CD4-positive, alpha-beta T cell (primary cell): ENCODE measurements around the gene HPS6. TPM values are rescaled to one million over a fixed set of nuclear protein-coding genes. Genes with fewer than 3 reads are reported as not detected.
A peak's percentile ranks its signal among the peaks of the same experiment; 100 is the strongest.

Experiments used
- ATAC-seq: fragments of 200-7000 bp; cut with Tn5 transposase; one replicate; pipeline ENCODE4 v1.10.0; 2022; ENCODE audit warnings: mild to moderate bottlenecking; ENCODE audit not compliant: poor library complexity
- CTCF ChIA-PET: fragments of 350-600 bp; sonication (Branson Sonifier 250); formaldehyde crosslinking; loops from one replicate; lab custom pipeline; 2021; ENCODE audit warnings: antibody characterized with exemption, inconsistent platforms; lab: Charles Lee
- POLR2A ChIA-PET: fragments of 350-600 bp; sonication (Branson Sonifier 250); formaldehyde crosslinking; loops from one replicate; lab custom pipeline; 2021; ENCODE audit warnings: antibody characterized with exemption, inconsistent platforms; lab: Charles Lee
- DNase-seq, 14 experiments: peaks; one replicate each; pipeline ENCODE4 v3.0.0-alpha.2; 2013 to 2020; ENCODE audit warnings: mixed read lengths in 2 of 14
- H3K27ac ChIP-seq, 2 donors: one replicate each; pipeline versions ENCODE4 v1.5.1 to v1.7.0; 2013; ENCODE audit warnings: low read length in 2 of 2, low read depth in 1 of 2, mild to moderate bottlenecking in 1 of 2
- H3K27me3 ChIP-seq, 2 experiments: 1 replicate in 1 of 2; 2 replicates in 1 of 2; pipeline versions ENCODE4 v1.6.1 to v1.7.0; 2013; ENCODE audit warnings: low read length in 2 of 2, control low read depth in 1 of 2, mild to moderate bottlenecking in 1 of 2, moderate library complexity in 1 of 2; ENCODE audit not compliant: insufficient read depth in 2 of 2, control insufficient read depth in 1 of 2
- H3K36me3 ChIP-seq: one replicate; pipeline ENCODE4 v1.6.1; 2013; ENCODE audit warnings: low read length, control low read depth; ENCODE audit not compliant: insufficient read depth
- H3K4me1 ChIP-seq: one replicate; pipeline ENCODE4 v1.6.1; 2013; ENCODE audit warnings: low read length, control low read depth; ENCODE audit not compliant: insufficient read depth
- H3K4me3 ChIP-seq: one replicate; pipeline ENCODE4 v1.5.1; 2013; ENCODE audit warnings: mild to moderate bottlenecking, low read length, moderate library complexity
- H3K9me3 ChIP-seq, 2 experiments: 1 replicate in 1 of 2; 2 replicates in 1 of 2; pipeline versions ENCODE4 v1.6.1 to v1.7.0; 2013; ENCODE audit warnings: low read length in 2 of 2, mild to moderate bottlenecking in 2 of 2, control low read depth in 1 of 2, moderate library complexity in 1 of 2; ENCODE audit not compliant: control insufficient read depth in 1 of 2, insufficient read depth in 1 of 2
- H3K27ac Mint-ChIP-seq: one replicate; pipeline ENCODE4 v1.8.0; 2020; ENCODE audit warnings: mixed read lengths
- H3K27me3 Mint-ChIP-seq: one replicate; pipeline ENCODE4 v1.8.0; 2021; ENCODE audit warnings: mixed read lengths
- H3K36me3 Mint-ChIP-seq: one replicate; pipeline ENCODE4 v1.8.0; 2021; ENCODE audit warnings: low read depth, mixed read lengths
- H3K4me1 Mint-ChIP-seq: one replicate; pipeline ENCODE4 v1.8.0; 2021; ENCODE audit warnings: low read depth, mixed read lengths
- H3K4me3 Mint-ChIP-seq: one replicate; pipeline ENCODE4 v1.8.0; 2020; ENCODE audit warnings: mild to moderate bottlenecking, mixed read lengths
- H3K9me3 Mint-ChIP-seq: one replicate; pipeline ENCODE4 v1.8.0; 2020; ENCODE audit warnings: mixed read lengths
- intact Hi-C, 2 experiments: fragments of 100-400 bp; cut with DNase I in 1 of 2; cut with micrococcal nuclease in 1 of 2; formaldehyde crosslinking; loops; one replicate each; pipeline versions ENCODE4 v1.15.1 to v1.9.0; 2023 to 2025; cut with DNase I, micrococcal nuclease
- total RNA-seq, 174 experiments: library from RNA in 2 of 174; stranded (reverse) in 2 of 174; gene quantifications; one replicate each; pipeline ENCODE4 v1.2.3 and lab custom pipeline; 2021 to 2026
- TF ChIP-seq, protein P1 (sequence below): fragments of 200-600 bp; IDR thresholded peaks from one replicate; pipeline ENCODE4 v1.8.0; 2022; ENCODE audit warnings: antibody characterized with exemption, mild to moderate bottlenecking

The HPS6 gene
- total RNA-seq, 2 experiments from 2014 or later, result 12.8 to 15.0 TPM

DNA sequence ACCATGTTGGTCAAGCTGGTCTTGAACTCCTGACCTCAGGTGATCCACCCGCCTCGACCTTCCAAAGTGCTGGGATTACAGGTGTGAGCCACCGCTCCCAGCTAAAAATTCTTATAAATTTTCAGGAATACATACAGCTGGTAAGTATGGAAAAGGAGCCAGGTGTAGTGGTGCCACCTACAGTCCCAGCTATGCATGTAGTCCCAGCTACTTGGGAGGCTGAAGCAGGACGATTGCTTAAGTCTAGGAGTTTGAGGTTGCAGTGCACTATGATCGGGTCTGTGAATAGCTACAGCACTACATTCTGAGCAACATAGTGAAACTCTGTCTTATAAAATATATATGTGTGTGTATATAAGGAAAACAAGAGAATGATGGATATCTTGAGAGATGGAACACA, 36.0 kb downstream of the HPS6 start:
- H3K27ac Mint-ChIP-seq, result no peak overlapping the region
- no peaks in the 10 kb centered on the region for H3K9me3 Mint-ChIP-seq
- H3K4me3 ChIP-seq, result no peak overlapping the region
- H3K36me3 Mint-ChIP-seq, result peaks cover 20% of the 10 kb centered on the region
- peaks cover 7% of the 10 kb centered on the region for H3K36me3 ChIP-seq
- intact Hi-C loops, result no loop called here
- H3K27me3 ChIP-seq, result no peaks in the 10 kb centered on the region
- ATAC-seq, result no peak
- H3K4me3 Mint-ChIP-seq, result no peak overlapping the region
- H3K27me3 Mint-ChIP-seq, result no peaks in the 10 kb centered on the region
- TF ChIP-seq, protein P1, sequence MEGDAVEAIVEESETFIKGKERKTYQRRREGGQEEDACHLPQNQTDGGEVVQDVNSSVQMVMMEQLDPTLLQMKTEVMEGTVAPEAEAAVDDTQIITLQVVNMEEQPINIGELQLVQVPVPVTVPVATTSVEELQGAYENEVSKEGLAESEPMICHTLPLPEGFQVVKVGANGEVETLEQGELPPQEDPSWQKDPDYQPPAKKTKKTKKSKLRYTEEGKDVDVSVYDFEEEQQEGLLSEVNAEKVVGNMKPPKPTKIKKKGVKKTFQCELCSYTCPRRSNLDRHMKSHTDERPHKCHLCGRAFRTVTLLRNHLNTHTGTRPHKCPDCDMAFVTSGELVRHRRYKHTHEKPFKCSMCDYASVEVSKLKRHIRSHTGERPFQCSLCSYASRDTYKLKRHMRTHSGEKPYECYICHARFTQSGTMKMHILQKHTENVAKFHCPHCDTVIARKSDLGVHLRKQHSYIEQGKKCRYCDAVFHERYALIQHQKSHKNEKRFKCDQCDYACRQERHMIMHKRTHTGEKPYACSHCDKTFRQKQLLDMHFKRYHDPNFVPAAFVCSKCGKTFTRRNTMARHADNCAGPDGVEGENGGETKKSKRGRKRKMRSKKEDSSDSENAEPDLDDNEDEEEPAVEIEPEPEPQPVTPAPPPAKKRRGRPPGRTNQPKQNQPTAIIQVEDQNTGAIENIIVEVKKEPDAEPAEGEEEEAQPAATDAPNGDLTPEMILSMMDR, result no peak
- POLR2A ChIA-PET, result no interaction called here
- CTCF ChIA-PET, result no interaction called here
- H3K27ac ChIP-seq, result no peak overlapping the region
- DNase-seq, result no peak
- peaks cover 17% of the 10 kb centered on the region for H3K4me1 ChIP-seq
- H3K4me1 Mint-ChIP-seq, result peaks cover 14% of the 10 kb centered on the region
- no peaks in the 10 kb centered on the region for H3K9me3 ChIP-seq

DNA sequence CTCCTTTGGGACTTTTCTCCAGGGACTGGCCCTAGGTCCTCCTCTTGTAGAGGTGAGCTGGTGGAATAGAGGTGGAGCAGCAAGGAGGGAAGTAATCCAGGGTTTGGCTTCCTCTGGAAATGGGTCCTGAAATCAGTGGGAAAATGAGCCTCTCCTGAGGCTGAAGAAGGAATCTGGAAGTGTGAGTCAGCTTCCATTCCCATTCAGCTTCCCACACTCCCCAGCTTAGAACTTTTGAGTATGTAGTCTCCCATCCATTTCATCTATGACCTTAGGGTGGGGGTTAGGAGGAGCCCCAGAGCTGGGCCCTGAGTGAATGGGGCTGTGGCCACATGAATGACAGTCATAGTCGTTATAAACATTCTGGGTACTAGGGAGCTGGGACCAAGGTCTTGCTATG, 37.3 kb downstream of the HPS6 start:
- DNase-seq (no peak), ATAC-seq (no peak)
- intact Hi-C loops, result no loop called here
- no peaks in the 10 kb centered on the region for H3K9me3 ChIP-seq
- Mint-ChIP-seq H3K36me3 (peaks cover 27% of the 10 kb centered on the region), H3K27ac (no peak overlapping the region), H3K4me3 (no peak overlapping the region), H3K9me3 (no peaks in the 10 kb centered on the region), H3K27me3 (no peaks in the 10 kb centered on the region), H3K4me1 (peaks cover 16% of the 10 kb centered on the region)
- peaks cover 14% of the 10 kb centered on the region for H3K36me3 ChIP-seq
- H3K4me1 ChIP-seq, result peaks cover 17% of the 10 kb centered on the region
- POLR2A ChIA-PET, result interaction anchor here (0.9 kb wide), 1 partner anchor 11 kb away, joined by 4 read pairs; no protein-coding TSS in a partner anchor
- no peak overlapping the region for H3K4me3 ChIP-seq
- CTCF ChIA-PET, result no interaction called here
- TF ChIP-seq, protein P1, result no peak
- no peaks in the 10 kb centered on the region for H3K27me3 ChIP-seq
- H3K27ac ChIP-seq, result no peak overlapping the region

DNA sequence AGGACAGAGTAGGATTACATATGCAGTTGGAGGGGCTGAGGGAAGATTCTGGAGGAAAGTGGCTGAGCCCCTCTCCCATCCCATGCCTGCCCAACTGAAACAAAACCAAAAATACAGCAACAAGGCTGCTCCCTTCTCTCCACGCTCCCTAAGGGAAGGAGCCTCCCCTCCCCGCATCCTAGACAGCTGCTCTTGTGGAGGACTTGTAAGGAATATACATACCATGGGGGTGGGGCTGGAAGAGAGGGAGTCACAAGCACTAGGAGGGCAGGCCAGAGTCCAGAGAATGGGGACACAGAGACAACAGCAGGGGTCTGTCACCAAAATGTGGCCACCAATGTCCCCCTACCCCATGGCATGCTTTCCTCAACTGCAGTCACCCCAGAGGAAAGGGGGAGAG, 41.8 kb downstream of the HPS6 start:
- Histone ChIP-seq H3K9me3 (no peaks in the 10 kb centered on the region), H3K36me3 (peaks cover 51% of the 10 kb centered on the region), H3K4me3 (no peak overlapping the region), H3K27ac (no peak overlapping the region), H3K27me3 (no peaks in the 10 kb centered on the region), H3K4me1 (peaks cover 23% of the 10 kb centered on the region)
- ATAC-seq (no peak), DNase-seq (no peak)
- TF ChIP-seq, protein P1, result no peak
- ChIA-PET POLR2A (interaction anchor here (1.1 kb wide), 1 partner anchor 42 kb away, joined by 3 read pairs; the partner anchor contains the start of gene HPS6), CTCF (no interaction called here)
- Mint-ChIP-seq H3K4me3 (no peak overlapping the region), H3K9me3 (no peaks in the 10 kb centered on the region), H3K4me1 (peaks cover 30% of the 10 kb centered on the region), H3K27me3 (no peaks in the 10 kb centered on the region), H3K27ac (peak overlapping the region; percentile 56), H3K36me3 (peaks cover 66% of the 10 kb centered on the region)
- intact Hi-C loops, result no loop called here
